Activated T-cell treated with anti-CD3 and anti-CD28 coated beads, Interleukin-2, amount 50 U/mL, for 72 hours (primary cell): Measurements from ENCODE around the gene VPS37B. TPM values are rescaled to one million over a fixed set of nuclear protein-coding genes. Genes with fewer than 3 reads are reported as not detected.

Experiments
- ATAC-seq, 2 donors: fragments of 150-1000 bp; cut with Tn5 transposase; replicated peaks in 1 of 2; 2 replicates each; pipeline ENCODE4 v1.10.0; 2021; ENCODE audit warnings: moderate library complexity in 2 of 2, mild to moderate bottlenecking in 1 of 2
- DNase-seq, 2 donors: peaks; one replicate each; pipeline ENCODE4 v3.0.0; 2021 to 2022; ENCODE audit warnings: mixed read lengths in 1 of 2
- H3K27ac Mint-ChIP-seq: one replicate; pipeline ENCODE4 v1.8.0; 2022; ENCODE audit warnings: mild to moderate bottlenecking, moderate library complexity, mixed read lengths
- H3K27me3 Mint-ChIP-seq: one replicate; pipeline ENCODE4 v1.8.0; 2022; ENCODE audit warnings: low read depth, mixed read lengths
- H3K36me3 Mint-ChIP-seq, 2 donors: one replicate each; pipeline ENCODE4 v1.8.0; 2022; ENCODE audit warnings: mixed read lengths in 2 of 2, mild to moderate bottlenecking in 1 of 2; ENCODE audit not compliant: insufficient read depth in 2 of 2
- H3K4me1 Mint-ChIP-seq: one replicate; pipeline ENCODE4 v1.8.0; 2022; ENCODE audit warnings: low read depth, mixed read lengths
- H3K4me3 Mint-ChIP-seq, 2 donors: one replicate each; pipeline ENCODE4 v1.8.0; 2022; ENCODE audit warnings: mild to moderate bottlenecking in 2 of 2, mixed read lengths in 2 of 2, moderate library complexity in 2 of 2
- H3K9me3 Mint-ChIP-seq, 2 donors: one replicate each; pipeline ENCODE4 v1.8.0; 2022; ENCODE audit warnings: mixed read lengths in 2 of 2
- total RNA-seq, 2 donors: library from RNA; stranded (reverse); gene quantifications; one replicate each; pipeline ENCODE4 v1.2.3, GENCODE V29; 2022

VPS37B gene
- total RNA-seq, 2 donors from 2014 or later: 28.8 to 37.4 TPM

DNA sequence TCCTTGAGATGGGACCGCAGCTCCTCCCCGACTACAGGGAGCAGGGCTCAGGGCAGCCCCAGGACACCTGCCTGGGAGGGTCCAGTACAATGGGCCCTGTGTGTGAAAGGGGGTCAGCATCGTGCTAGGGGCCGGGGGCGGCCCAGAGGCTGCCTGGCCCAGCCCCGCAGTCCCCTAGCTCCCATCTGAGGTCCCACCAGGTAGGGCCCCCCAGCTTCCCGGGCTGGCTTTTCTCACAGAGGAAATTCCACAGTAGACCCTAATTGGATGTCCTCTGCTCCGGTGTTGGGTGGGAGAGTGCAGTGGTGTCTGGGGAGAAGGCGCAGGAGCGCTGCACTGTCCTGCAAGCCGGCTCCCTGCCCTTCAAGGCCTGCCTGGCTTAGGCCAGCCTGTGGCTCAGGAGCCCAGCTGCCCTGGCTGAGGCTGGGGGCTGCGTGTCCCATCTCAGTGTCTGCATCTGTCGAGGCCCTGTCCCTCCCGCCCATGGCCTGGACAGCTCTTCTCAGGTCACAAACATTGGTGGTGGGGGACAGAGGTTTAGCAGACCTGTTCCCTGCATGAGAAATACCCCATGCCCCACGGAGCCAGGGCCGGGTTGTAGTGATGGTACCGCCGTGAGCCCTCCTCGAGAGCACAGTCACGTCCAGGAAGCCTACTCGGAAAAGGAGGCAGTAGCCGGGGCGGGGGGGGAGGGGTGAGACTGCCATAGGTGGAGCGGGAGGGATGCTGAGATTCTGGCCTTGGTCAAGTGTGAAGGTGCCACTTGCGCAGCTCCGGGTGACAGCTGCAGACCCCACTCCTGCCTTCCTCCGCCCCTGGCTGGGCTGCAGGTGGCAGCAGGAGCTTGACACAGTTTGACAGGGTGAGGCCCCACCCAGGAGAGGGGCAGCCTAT, 49.1 kb downstream of the VPS37B start:
- Mint-ChIP-seq H3K4me3 (no peak overlapping the region), H3K36me3 (no peaks in the 10 kb centered on the region), H3K4me1 (no peaks in the 10 kb centered on the region), H3K27me3 (no peaks in the 10 kb centered on the region), H3K9me3 (no peaks in the 10 kb centered on the region), H3K27ac (no peak overlapping the region)
- ATAC-seq (no peak), DNase-seq (no peak)

DNA sequence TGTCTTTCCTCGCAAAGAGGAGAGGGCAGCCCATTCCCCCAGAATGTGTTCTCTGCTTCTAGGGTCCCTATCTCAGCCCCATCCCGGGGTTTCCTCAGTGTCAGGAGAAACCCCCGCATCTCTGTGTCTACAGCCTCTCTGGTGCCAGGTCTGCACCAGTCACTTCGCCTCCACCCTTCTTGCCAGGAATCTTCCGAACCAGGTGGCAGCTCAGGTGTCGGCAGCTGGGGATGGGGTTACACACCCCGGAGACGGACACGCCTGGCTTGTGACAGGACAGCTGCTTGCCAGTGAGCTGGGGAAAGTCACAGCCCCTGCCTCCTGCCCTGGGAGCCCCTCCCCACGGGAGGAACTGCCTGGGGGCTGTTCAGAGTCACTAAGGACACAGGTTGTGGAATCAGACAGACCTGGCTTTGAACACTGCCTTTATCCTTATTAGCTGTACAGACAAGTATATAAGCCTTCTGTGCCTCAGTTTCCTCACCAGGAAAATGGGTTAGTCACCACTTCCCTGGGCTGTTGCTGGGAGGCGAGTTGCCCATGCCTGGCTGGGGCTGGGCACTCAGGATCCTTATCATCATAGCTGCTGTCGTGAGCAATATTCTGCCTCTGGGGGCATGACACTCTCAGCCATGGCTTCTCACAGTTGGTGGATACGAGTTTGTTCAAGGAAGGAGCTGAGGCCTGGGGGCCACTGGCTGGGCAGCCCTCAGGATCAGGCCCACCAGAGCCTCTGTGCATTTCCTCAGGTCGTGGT, 49.9 kb downstream of the VPS37B start:
- H3K36me3 Mint-ChIP-seq: no peaks in the 10 kb centered on the region
- no peak overlapping the region for H3K4me3 Mint-ChIP-seq
- peaks cover 5% of the 10 kb centered on the region for H3K4me1 Mint-ChIP-seq
- H3K27me3 Mint-ChIP-seq: no peaks in the 10 kb centered on the region
- ATAC-seq: no peak
- H3K27ac Mint-ChIP-seq: no peak overlapping the region
- no peak for DNase-seq
- no peaks in the 10 kb centered on the region for H3K9me3 Mint-ChIP-seq

DNA sequence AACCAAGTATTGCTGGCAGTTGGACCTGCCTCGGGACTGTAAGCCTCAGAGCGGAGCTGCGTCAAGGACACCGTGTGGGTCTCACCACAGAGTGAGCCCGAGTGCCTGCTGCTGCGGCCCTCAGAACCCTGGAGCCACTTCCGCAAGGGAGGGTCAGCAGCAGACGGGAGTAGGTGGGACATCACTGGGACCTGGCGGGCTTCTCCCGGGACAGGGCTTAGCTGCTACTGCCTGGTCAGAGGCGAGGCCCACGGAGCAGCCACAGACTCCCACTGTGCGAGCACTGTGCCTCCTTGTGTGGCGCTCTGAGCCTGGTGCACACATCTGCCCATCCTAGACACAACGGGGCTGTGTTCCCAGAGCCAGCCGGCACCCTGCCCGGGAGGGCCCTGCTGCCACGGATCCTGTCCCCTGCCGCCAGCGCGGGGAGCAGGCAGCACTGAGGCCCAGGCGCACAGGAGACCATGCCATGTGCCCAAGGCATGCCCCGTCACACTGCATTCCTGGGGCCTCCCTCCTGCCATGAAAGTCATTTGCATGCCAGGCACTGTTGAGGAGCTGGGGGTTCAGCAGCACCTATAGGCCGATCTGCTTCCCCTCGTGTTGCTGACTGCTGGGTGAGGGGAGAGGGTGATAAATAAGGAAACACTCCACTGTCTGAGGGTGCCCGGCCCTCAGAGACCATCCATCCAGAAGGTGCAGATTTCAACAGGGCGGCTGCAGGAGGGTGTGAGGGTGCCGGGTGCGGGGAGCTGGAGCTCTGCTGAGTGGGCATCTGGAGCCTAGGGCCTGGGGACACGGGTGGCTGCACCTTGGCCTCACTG, 50.7 kb downstream of the VPS37B start:
- no peak overlapping the region for H3K4me3 Mint-ChIP-seq
- peaks cover 5% of the 10 kb centered on the region for H3K4me1 Mint-ChIP-seq
- H3K27me3 Mint-ChIP-seq: no peaks in the 10 kb centered on the region
- no peaks in the 10 kb centered on the region for H3K36me3 Mint-ChIP-seq
- H3K27ac Mint-ChIP-seq: no peak overlapping the region
- DNase-seq (no peak), ATAC-seq (no peak)
- H3K9me3 Mint-ChIP-seq: no peaks in the 10 kb centered on the region

DNA sequence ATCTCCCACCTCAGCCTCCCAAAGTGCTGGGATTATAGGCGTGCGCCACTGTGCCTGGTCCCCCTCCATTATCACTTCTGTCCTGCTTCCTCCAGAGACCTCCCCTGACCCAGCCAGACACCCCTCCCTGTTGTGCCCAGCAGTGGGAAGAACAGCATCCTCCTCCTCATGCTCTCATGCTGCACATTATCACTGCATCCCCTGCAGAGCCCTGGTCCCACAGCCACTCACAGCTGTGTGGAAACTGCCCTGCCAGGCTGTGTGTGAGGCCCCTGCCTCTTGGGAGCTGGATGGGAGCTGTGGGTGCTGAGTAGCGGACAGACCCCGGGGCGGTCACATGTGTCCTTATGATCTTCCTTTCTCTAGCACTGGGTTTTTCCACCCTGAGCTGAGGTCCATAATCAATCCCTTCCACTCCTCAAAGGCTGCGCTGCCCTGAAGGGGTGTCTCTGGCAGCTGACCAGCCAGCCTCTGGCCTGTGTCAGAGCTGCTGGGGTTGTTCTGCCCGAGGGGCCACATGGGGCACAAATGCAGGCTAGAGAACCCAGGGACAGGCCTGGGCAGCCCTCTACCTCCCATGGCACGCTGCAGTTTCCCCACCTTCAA, 51.5 kb downstream of the VPS37B start:
- Mint-ChIP-seq H3K4me1 (peaks cover 5% of the 10 kb centered on the region), H3K27ac (no peak overlapping the region), H3K4me3 (no peak overlapping the region), H3K36me3 (no peaks in the 10 kb centered on the region), H3K27me3 (no peaks in the 10 kb centered on the region), H3K9me3 (no peaks in the 10 kb centered on the region)
- ATAC-seq (no peak), DNase-seq (no peak)

DNA sequence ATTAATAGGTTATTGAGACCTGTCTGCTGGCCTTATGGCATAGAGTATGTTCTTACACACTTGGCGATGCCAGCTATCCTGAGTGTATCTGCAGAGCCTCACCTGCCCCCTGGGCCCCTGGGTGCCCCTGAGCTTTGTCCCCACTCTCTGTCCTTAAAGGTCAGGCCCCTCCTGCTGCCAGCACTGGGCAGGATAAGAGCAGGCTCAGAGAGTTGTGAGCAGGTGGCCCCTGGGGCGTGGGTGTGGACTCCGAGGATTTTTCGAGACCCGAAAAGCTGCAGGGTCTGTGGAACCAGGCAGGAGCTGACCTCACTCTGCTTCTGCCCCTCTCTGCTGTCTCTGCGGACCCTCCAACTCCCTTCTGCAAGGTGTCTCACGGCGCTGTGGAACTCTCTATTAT, 52.5 kb downstream of the VPS37B start:
- Mint-ChIP-seq H3K27ac (no peak overlapping the region), H3K4me3 (no peak overlapping the region), H3K36me3 (no peaks in the 10 kb centered on the region), H3K9me3 (no peaks in the 10 kb centered on the region), H3K27me3 (no peaks in the 10 kb centered on the region), H3K4me1 (peaks cover 16% of the 10 kb centered on the region)
- DNase-seq (no peak), ATAC-seq (no peak)

DNA sequence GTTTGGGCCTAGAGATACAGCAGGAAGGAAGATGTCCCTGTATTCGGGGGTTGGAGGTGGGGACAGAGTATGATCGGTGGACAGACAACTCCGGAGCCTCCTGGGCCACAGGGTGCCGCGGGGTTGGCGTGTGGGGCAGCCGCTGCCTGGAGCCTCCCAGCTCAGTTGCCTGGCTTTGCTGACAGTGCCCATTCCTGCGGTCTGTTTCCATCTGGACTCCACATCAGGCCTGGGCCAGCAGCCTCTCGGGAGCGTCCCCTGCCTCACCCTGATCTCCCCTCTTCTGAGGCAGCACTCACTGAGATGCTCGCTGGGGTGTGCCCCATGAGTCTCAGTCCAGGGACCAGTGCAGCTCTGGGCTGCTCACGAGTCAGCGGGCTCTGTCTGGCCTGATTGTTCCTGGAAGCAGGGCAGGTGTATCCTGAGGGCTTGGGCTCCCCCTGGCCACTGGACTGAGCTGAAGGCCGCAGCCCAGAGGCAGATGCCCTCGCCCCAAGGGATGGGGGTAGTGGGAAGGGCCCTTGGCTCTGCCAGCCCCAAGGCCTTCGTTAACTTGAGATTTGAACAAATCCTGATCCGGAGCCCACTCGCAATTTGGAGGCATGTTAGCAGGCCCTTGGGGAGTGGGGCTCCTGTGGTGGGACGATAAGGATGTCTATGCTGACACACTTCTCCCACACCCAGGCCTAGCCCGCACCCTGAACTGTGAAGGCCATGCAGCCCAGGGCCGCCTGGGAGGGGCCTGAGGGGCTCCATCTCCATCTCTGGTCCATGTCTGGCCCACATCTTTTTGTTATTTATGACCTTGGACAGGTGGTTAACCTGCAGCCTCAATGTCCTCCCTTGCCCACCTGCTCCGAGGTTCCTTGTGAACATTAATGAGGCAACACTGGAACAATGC, 53.2 kb downstream of the VPS37B start:
- no peak overlapping the region for H3K27ac Mint-ChIP-seq
- ATAC-seq: no peak

DNA sequence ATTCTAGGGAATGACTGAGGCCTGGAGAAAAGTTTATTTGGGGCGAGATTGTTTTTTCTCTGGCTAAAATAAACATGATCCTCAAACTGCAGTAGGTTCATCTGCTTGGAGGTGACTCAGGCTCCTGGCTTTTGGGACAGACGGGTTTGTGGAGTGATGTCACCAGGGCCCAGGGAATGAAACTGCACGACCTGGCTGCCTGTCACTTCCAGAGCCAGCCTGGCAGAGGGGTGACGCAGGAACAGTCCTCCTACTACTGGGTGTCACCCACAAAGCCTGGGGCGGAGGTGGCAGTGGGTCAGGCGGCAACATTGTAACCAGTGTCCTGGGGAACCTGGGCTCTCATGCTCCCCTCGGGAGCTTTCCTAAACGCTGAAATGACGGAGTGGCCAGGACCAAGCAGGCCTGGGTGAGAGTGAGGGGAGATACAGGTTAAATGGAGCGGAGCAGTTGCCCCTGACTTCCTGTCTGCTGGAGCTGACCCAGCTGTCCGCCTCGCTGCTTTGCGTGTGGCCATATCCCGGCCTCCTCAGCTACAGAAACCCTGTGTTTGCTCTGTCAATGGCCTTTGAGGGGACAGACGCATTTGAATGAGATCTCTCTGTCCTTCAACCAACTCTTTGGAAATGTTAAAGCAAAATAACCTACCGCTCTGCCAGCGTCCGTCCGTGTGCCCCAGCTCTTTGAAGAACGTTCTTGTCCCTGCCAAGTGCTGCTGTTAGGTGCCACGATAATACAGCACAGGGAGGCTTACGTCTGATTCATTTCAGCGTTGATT, 54.2 kb downstream of the VPS37B start:
- H3K4me3 Mint-ChIP-seq: no peak overlapping the region
- H3K9me3 Mint-ChIP-seq: no peaks in the 10 kb centered on the region
- peaks cover 31% of the 10 kb centered on the region for H3K4me1 Mint-ChIP-seq
- H3K36me3 Mint-ChIP-seq: no peaks in the 10 kb centered on the region
- ATAC-seq (no peak), DNase-seq (no peak)
- H3K27me3 Mint-ChIP-seq: no peaks in the 10 kb centered on the region
- H3K27ac Mint-ChIP-seq: no peak overlapping the region

More for the DNA sequence above, 53.2 kb downstream of the VPS37B start:
- H3K36me3 Mint-ChIP-seq: no peaks in the 10 kb centered on the region
- no peak for DNase-seq
- peaks cover 21% of the 10 kb centered on the region for H3K4me1 Mint-ChIP-seq
- no peak overlapping the region for H3K4me3 Mint-ChIP-seq
- H3K27me3 Mint-ChIP-seq: no peaks in the 10 kb centered on the region
- H3K9me3 Mint-ChIP-seq: no peaks in the 10 kb centered on the region

DNA sequence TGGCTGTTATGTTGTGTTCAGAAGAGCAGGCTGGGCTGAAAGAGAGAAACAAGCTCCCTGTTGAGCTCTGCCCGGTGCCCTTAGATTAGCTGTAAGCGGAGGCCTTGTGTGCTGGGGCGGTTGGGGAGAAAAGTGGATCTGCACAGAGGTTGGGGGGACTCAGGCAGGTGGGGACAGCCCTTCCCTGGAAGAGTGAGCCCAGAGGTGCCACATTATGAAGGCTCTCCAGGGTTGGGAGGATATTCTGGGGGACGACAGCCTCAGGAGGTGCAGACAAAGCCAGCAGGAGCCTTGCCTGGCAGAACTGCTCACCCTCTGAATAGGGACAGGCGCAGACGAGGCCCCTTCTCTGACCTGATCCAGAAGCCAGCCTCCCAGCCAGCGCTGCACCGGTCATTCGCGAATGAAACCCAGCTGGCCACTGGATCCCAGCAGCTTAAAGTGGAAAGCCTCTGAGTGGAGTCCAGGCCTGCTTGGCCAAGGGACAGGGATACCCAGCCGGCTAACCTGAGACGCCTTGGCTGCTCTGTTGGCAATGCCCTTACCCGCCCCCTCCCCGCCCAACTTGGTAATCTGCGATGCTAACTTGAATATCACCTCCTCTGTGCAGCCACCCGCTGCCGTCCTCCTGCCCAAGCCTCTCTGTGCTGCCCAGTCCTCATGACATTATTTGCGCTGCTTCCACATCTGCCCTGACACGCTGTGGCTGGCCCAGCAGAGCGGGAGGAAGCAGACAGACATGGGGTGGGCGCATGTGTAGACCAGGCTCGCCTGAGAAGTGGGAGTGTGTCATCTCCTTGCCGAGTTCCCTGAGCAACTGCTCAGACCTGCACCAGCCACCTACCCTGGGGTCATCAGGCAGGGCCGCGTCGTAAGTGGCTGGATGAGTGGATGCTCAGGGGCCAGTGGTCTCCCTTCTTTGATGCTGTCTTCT, 55.1 kb downstream of the VPS37B start:
- H3K4me1 Mint-ChIP-seq: peaks cover 37% of the 10 kb centered on the region
- H3K27ac Mint-ChIP-seq: no peak overlapping the region
- DNase-seq (no peak), ATAC-seq (no peak)
- no peak overlapping the region for H3K4me3 Mint-ChIP-seq
- no peaks in the 10 kb centered on the region for H3K9me3 Mint-ChIP-seq
- H3K36me3 Mint-ChIP-seq: peaks cover 3 to 4% of the 10 kb centered on the region in 2 donors
- no peaks in the 10 kb centered on the region for H3K27me3 Mint-ChIP-seq

DNA sequence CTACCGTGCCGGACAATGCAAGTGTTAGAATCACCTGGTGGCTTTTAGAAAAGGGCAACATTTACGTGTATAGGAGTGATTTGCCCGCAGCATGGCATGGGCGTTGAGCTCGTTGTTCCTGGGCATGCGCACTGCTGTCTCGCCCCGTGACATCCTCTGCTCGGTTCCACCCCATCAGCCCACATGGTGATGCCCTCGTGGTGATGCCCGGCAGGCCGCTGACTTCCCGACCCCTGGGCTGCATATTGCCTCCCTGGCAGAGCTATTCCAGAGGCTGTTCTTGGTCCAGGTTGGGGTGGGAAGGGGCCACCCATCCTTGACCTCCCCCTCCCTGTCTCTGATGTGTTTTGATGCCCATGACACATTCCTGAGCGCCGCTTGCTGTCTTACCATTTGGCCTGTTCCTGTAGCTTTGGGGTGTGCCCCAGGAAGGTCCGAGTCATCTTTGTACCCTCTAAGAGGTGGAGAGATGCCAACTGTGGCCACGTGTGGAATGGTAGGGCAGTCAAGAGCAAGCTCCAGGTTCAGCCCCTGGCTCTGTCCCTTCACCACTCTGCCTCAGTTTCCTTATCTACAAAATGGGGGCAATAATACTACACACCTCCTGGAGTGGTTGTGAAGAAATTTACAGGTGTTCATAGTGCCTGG, 55.9 kb downstream of the VPS37B start:
- H3K36me3 Mint-ChIP-seq: peaks cover 3 to 4% of the 10 kb centered on the region in 2 donors
- no peaks in the 10 kb centered on the region for H3K27me3 Mint-ChIP-seq
- H3K27ac Mint-ChIP-seq: no peak overlapping the region
- no peak for ATAC-seq
- H3K4me3 Mint-ChIP-seq: no peak overlapping the region
- H3K9me3 Mint-ChIP-seq: no peaks in the 10 kb centered on the region
- H3K4me1 Mint-ChIP-seq: peaks cover 37% of the 10 kb centered on the region
- no peak for DNase-seq

DNA sequence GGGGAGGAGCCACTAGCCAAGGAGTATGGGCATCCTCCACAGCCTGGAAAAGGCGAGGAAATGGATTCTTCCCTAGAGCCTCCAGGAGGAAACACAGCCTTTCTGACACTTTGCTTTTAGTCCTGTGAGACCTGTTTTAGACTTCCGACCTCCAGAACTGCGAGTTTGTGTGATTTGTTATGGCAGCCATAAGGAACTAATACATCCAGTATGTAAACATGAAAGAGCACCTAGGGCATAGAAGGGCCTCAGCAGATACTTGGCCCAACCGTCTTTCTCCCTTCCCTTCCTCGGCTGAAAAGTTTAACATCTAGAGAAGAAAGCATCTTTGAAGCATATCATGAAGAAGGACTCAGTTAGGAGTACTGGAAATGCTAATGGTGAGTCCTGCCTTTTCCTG, 57.1 kb downstream of the VPS37B start:
- H3K4me1 Mint-ChIP-seq: peaks cover 47% of the 10 kb centered on the region

More for the DNA sequence above, 57.1 kb downstream of the VPS37B start:
- Mint-ChIP-seq H3K36me3 (peaks cover 3 to 4% of the 10 kb centered on the region in 2 donors), H3K27ac (no peak overlapping the region), H3K4me3 (no peak overlapping the region), H3K27me3 (no peaks in the 10 kb centered on the region), H3K9me3 (no peaks in the 10 kb centered on the region)
- ATAC-seq: no peak
- no peak for DNase-seq
